Brain pericyte (primary cell): ENCODE data around the gene ARF1.
"Not testable (repeated sequence)": the region's sequence is repeated elsewhere in the genome, so short reads cannot be mapped to it uniquely, and the experiment has no call there.

ENCODE experiments used
- DNase-seq: peaks from one replicate; pipeline ENCODE4 v3.0.0-alpha.2; 2012; ENCODE audit warnings: low read depth, low spot score

ARF1 gene

DNA sequence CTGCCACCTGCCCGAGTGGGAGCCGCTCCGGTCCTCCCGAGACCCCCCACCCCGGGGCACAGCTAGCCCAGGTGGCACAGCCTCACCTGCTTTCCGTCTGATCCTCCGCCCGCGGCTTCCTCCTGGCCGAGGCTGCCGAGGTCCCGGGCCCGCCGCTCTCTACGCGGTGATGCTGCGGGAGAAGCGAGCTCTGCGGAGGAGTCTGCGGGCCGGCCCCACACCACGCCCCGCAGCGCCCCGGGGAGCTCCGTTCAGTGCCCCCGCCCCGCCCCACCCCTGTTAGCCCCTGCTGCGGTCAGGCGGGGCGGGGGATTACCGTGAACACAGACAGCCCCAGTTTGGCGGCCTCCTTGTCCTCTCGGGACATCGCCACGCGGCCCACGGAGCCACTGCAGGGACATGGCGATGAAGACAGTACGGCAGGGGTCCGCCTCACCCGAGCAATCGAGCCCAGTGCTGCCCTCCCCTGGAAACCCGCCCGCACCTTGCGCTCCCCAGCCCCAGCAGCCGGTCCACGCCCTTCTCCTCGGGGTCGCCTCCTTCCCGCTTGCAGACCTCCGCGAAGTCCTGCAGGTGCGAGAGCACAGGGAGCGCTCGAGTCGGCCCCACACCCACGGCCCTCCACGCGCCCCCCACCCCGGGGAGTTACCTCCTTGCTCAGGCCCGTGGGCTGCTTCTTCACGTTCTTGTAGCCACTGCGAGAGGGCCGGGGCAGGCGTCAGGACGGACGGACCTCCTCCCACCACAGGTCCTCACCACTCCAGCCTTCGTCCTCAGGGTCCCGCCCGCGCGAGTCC lies 19.7 kb downstream of the ARF1 start:
- DNase-seq, result no peak

- peak; percentile 77 for DNase-seq
Observed at GRCh38 chr1:228102791-228103620, 20.5 kb downstream of the ARF1 start, which contains the start of gene C1orf35. Gene C1orf35 (minus strand): TSS chr1:228103325. CDS start chr1:228103227, 98 bp downstream.

DNA sequence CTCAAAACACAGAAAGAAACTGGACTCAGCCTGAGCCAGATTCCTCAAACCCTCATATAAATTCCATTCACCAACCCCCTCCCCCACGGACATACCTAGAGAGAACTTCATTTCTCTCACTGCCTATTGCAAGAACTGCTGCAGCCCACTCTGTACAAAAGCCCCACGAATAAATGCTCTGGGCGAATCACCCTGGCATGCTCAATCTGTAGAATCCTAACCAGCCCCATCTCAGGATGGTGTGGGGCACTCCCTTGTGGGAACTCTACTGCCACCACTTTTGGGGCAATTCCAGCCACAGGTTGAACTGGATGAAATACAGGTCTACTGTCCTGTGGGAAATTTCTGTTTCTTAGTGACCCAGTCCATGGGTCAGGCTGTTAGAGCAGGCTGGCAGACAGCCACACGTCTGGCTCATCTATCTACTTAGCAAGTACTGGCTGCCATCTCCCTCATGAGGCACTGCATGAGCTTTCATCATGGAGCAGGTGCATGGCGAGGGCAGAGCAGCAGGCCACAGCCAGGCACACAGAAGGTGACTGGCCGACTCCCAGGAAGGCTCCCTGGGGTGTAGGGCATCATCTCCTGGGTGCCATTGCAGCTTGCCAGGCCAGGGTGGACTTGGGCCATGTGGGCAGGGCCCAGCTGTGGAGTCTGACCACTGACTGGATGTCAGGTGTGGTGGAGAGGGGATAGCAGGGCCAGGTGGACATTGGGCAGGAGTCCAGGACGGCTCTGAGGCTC lies 22.2 kb downstream of the ARF1 start:
- no peak for DNase-seq

GRCh38 chr1:228105270-228105995 lies 22.9 kb downstream of the ARF1 start:
- no peak for DNase-seq

DNA sequence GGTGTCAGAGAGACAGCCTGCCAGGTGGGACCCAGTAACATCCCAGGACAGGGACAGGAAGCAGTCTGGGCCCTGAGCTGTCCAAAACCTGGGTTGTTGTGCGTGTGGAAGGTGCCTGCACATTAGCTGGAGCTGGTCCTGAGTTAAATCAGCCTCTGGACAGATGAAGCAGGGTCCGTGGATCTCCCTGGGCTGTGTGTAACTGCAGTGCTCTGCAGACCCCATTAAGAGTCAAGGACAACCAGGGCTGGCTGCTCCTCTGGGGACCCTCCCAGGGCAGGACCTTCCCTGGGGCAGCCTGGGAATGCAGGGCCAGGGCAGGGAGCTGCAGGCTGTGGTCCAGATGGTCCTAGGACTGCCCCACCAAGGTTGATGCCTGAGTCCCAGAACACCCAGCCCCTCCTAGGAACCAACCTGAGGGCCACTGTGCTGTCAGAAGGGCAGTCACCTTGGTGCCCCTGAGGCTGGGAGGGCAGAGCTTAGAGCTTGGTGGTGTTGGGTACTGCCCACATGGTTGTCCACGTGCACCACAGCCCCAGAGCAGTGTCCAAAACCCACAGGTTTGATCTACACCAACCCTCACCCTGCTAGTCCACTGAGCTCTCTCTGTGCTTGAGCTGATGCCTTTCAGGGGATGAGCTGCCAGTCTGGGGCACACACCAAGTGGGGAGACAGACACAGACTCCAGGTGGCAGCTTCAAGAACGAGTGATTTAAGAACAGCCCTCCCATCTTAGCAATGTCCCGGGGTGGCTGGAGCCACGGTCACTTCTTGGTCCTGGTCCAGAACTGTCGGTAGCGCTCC lies 23.7 kb downstream of the ARF1 start:
- DNase-seq, result no peak

GRCh38 chr1:228106800-228107054 lies 24.2 kb downstream of the ARF1 start:
- no peak for DNase-seq

GRCh38 chr1:228107636-228108035 lies 25.1 kb downstream of the ARF1 start:
- DNase-seq, result no peak

- DNase-seq, result no peak
Observed at GRCh38 chr1:228108055-228108690, 25.7 kb downstream of the ARF1 start.

DNA sequence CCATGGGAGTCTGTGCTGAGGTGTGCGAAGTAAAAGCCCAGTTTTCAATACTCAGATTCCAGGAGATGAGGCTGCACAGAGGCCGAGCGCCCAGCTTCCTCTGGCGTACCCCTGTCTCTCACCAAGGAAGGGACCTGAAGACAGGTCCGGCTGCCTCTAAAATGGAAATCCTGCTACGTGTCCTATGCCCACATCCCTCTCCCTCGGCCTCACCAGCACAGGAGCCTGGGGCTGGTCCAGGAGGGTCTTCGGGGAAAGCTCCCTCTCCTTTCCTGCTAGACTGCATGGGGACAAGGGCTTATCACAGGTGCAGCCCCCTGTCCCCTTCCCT lies 26.2 kb downstream of the ARF1 start:
- DNase-seq, result no peak

DNA sequence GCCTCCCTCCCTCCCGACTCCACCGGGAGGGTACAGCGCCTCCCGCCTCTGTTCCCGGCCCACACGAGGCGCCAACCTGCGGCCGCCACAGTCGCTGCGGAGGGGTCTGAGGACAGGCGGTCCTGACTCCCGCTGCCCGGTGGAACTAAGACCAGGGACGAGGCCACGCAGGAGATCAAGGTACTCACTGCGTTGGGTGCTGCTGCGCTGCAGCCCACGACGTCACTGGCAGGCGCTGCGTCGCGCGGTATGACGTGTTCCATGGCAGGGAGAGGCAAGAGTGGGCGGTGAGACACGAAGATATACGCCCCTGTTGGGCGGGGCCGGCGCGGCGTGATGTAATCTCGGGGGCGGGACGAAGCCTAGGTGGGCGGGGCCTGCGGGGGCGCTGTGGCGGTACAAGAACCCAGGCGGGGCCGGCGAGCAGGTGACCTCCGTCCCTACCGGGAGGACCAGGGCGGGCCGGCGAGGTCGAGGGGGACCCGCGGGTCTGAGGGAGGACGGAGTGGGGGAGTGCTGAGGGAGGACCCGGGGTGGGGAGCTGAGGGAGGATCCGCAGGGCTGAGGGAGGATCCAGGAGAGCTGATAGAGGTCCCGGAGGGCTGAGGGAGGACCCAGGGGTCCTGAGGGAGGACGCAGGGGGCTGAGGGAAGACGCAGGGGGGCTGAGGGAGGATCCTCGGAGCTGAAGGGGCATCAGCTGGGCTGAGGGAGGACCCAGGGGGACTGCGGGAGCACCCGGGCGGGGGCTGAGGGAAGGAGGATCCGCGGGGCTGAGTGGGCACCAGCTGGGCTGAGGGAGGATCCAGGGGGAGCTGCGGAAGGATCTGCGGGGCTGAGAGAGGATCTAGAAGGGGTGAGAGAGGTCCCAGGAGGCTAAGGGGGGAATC lies 26.8 kb downstream of the ARF1 start, which contains the start of gene MRPL55:
MRPL55 (minus strand) TSS at position 227 of the 889 bp plus-strand sequence. CDS start 1,039 bp downstream, outside the sequence.
- peak; percentile 85 for DNase-seq

- DNase-seq, result no peak
Observed at GRCh38 chr1:228109962-228110488, 27.5 kb downstream of the ARF1 start.

- DNase-seq, result no peak
Observed at GRCh38 chr1:228110556-228110955, 28.0 kb downstream of the ARF1 start.

GRCh38 chr1:228111315-228111714 lies 28.8 kb downstream of the ARF1 start:
- DNase-seq, result not testable (repeated sequence)

GRCh38 chr1:228112167-228112566 lies 29.7 kb downstream of the ARF1 start:
- no peak for DNase-seq

- DNase-seq, result no peak
Observed at GRCh38 chr1:228112617-228113016, 30.1 kb downstream of the ARF1 start.

DNA sequence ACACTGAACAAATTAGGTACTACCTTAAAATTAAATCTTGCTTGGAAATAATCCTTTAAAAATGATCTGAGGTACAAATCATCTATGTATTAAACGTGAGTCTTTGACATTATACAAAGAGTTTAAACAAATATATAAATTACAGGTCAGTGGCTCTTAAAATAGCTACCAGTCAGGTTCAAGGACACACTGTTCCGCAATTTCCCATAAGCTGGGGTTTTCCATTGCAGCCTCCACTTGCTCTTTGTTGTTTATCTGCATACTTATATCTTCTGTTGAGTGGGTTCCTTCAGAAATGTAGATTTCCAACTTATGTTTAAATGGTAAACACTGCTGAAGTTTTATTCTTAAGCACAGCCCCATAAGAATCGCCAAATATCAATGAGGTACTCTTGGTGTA lies 32.3 kb downstream of the ARF1 start:
- no peak for DNase-seq

DNA sequence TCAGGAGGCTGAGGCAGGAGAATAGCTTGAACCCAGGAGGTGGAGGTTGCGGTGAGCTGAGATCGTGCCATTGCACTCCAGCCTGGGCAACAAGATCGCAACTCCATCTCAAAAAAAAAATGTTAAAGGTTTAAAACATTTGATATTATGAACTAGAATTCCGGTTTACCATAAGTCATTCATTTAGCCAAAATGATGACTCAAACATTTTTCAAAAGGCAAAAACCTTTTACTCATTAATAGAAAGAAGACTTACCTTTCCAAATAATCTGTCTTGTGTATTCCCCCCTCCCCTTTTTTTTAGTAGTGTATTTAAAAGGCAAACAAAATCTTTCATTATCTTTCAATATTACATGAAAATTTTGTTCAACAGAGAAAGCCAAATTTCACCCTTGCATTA lies 34.8 kb downstream of the ARF1 start:
- DNase-seq, result no peak

DNA sequence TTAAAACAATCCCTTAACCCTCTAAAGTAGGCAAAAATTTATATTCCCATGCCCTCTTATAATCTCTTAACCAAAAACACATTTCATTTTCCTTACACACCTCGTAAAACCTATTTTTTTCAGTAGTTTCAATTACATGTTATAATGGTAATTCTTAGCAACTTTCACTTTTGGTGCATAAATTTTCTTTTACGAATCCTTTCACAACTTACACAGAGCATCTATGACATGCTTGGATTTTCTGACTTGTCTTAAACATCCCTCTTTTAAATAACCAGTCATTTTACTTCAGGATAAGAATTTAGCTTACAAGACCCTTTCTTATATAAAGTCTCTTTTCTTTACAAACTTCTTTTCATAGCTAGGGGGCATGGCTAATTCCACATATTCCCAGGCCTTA lies 35.5 kb downstream of the ARF1 start:
- DNase-seq, result no peak

DNA sequence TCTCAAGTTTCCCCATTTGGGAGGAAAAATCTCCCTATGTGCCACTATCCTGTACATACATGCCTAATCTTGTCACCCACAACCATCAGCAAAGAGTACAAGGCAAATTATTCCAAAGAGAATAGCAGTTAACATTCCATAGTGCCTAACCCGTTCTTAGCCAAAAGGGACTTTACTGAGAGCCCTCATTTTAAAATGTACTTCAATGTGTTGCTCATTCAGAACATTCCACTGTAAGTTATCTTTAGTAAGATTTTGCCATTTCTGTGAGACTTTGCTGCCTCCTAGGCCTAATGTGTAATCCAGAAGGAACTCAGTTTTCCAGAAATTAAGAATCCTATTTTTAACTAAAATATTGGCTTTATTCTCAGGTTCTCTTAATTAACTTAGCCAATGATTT lies 37.8 kb downstream of the ARF1 start:
- no peak for DNase-seq
